LoVo (cell line): Measurements from ENCODE around the gene SPTBN4.
"Not testable (repeated sequence)": the region's sequence is repeated elsewhere in the genome, so short reads cannot be mapped to it uniquely, and the experiment has no call there.

Source experiments
- DNase-seq: peaks from one replicate; pipeline ENCODE4 v3.0.0-alpha.2; 2016; ENCODE audit warnings: low spot score

The SPTBN4 gene

GRCh38 chr19:40507892-40508291 lies 41.1 kb downstream of the SPTBN4 start:
- no peak for DNase-seq

- DNase-seq: no peak
Observed at GRCh38 chr19:40508739-40509260, 42.0 kb downstream of the SPTBN4 start.

- DNase-seq: no peak
Observed at GRCh38 chr19:40510526-40511115, 43.8 kb downstream of the SPTBN4 start.

- no peak for DNase-seq
Observed at GRCh38 chr19:40511487-40511886, 44.7 kb downstream of the SPTBN4 start.

- DNase-seq: no peak
Observed at GRCh38 chr19:40512110-40512472, 45.3 kb downstream of the SPTBN4 start.

GRCh38 chr19:40512473-40513344 lies 45.9 kb downstream of the SPTBN4 start:
- no peak for DNase-seq

- DNase-seq: no peak
Observed at GRCh38 chr19:40513345-40513678, 46.5 kb downstream of the SPTBN4 start.

- DNase-seq: no peak
Observed at GRCh38 chr19:40513741-40514315, 47.0 kb downstream of the SPTBN4 start.

- no peak for DNase-seq
Observed at GRCh38 chr19:40517248-40517647, 50.4 kb downstream of the SPTBN4 start.

GRCh38 chr19:40519352-40520322 lies 52.8 kb downstream of the SPTBN4 start:
- no peak for DNase-seq

GRCh38 chr19:40521276-40521675 lies 54.5 kb downstream of the SPTBN4 start:
- DNase-seq: no peak

GRCh38 chr19:40521900-40522299 lies 55.1 kb downstream of the SPTBN4 start:
- not testable (repeated sequence) for DNase-seq

GRCh38 chr19:40523322-40524047 lies 56.7 kb downstream of the SPTBN4 start:
- DNase-seq: peak; percentile 85

GRCh38 chr19:40524133-40524549 lies 57.3 kb downstream of the SPTBN4 start:
- no peak for DNase-seq

GRCh38 chr19:40524655-40525054 lies 57.9 kb downstream of the SPTBN4 start:
- no peak for DNase-seq

GRCh38 chr19:40525234-40526051 lies 58.6 kb downstream of the SPTBN4 start:
- no peak for DNase-seq

GRCh38 chr19:40528078-40528477 lies 61.3 kb downstream of the SPTBN4 start:
- DNase-seq: no peak

- no peak for DNase-seq
Observed at GRCh38 chr19:40528533-40529092, 61.8 kb downstream of the SPTBN4 start.

GRCh38 chr19:40529093-40529954 lies 62.5 kb downstream of the SPTBN4 start:
- DNase-seq: peak; percentile 82
